ENCODE results near the gene ALS2CL.

ALS2CL gene

GRCh38 chr3:46668591-46668990, 24.9 kb downstream of the ALS2CL start:
- Histone ChIP-seq H3K27me3 (no peaks in the 10 kb centered on the region), H3K9me3 (no peaks in the 10 kb centered on the region), H3K4me3 (ENCODE audit: low read depth in 1 of 2, low read length in 1 of 2) (no peak overlapping the region), H3K4me1 (ENCODE audit: control insufficient read depth in 1 of 2, insufficient read depth in 1 of 2, low read depth in 1 of 2, low read length in 1 of 2) (no peaks in the 10 kb centered on the region), H3K27ac (no peak overlapping the region), H3K36me3 (no peaks in the 10 kb centered on the region)
- no peak for TF ChIP-seq CTCF (IDR thresholded peaks at IDR 0.05)

GRCh38 chr3:46668116-46668515, 25.4 kb downstream of the ALS2CL start:
- no peak for TF ChIP-seq CTCF (IDR thresholded peaks at IDR 0.05)
- H3K36me3 ChIP-seq = no peaks in the 10 kb centered on the region

GRCh38 chr3:46667657-46668056, 25.8 kb downstream of the ALS2CL start:
- H3K36me3 ChIP-seq = no peaks in the 10 kb centered on the region
- H3K27ac ChIP-seq = no peak overlapping the region
- TF ChIP-seq CTCF (IDR thresholded peaks at IDR 0.05) = no peak

More at GRCh38 chr3:46668116-46668515, 25.4 kb downstream of the ALS2CL start:
- H3K9me3 ChIP-seq = no peaks in the 10 kb centered on the region
- no peak overlapping the region for H3K4me3 ChIP-seq (ENCODE audit: low read depth in 1 of 2, low read length in 1 of 2)
- no peaks in the 10 kb centered on the region for H3K27me3 ChIP-seq
- no peak overlapping the region for H3K27ac ChIP-seq
- H3K4me1 ChIP-seq (ENCODE audit: control insufficient read depth in 1 of 2, insufficient read depth in 1 of 2, low read depth in 1 of 2, low read length in 1 of 2) = no peaks in the 10 kb centered on the region

GRCh38 chr3:46667061-46667621, 26.3 kb downstream of the ALS2CL start:
- H3K27me3 ChIP-seq = no peaks in the 10 kb centered on the region
- no peak overlapping the region for H3K27ac ChIP-seq
- H3K4me1 ChIP-seq (ENCODE audit: control insufficient read depth in 1 of 2, insufficient read depth in 1 of 2, low read depth in 1 of 2, low read length in 1 of 2) = no peaks in the 10 kb centered on the region
- H3K36me3 ChIP-seq = no peaks in the 10 kb centered on the region
- no peak overlapping the region for H3K4me3 ChIP-seq (ENCODE audit: low read depth in 1 of 2, low read length in 1 of 2)
- no peak for TF ChIP-seq CTCF (IDR thresholded peaks at IDR 0.05)
- no peaks in the 10 kb centered on the region for H3K9me3 ChIP-seq

More at GRCh38 chr3:46667657-46668056, 25.8 kb downstream of the ALS2CL start:
- H3K4me1 ChIP-seq (ENCODE audit: control insufficient read depth in 1 of 2, insufficient read depth in 1 of 2, low read depth in 1 of 2, low read length in 1 of 2) = no peaks in the 10 kb centered on the region
- no peaks in the 10 kb centered on the region for H3K27me3 ChIP-seq
- H3K4me3 ChIP-seq (ENCODE audit: low read depth in 1 of 2, low read length in 1 of 2) = no peak overlapping the region
- no peaks in the 10 kb centered on the region for H3K9me3 ChIP-seq

- Histone ChIP-seq H3K4me1 (ENCODE audit: control insufficient read depth in 1 of 2, insufficient read depth in 1 of 2, low read depth in 1 of 2, low read length in 1 of 2) (no peaks in the 10 kb centered on the region), H3K4me3 (ENCODE audit: low read depth in 1 of 2, low read length in 1 of 2) (no peak overlapping the region), H3K27ac (no peak overlapping the region), H3K27me3 (no peaks in the 10 kb centered on the region), H3K9me3 (no peaks in the 10 kb centered on the region), H3K36me3 (no peaks in the 10 kb centered on the region)
- no peak for TF ChIP-seq CTCF (IDR thresholded peaks at IDR 0.05)
Observed at GRCh38 chr3:46666453-46666845, 27.0 kb downstream of the ALS2CL start.
